PC-3 (cell line): ENCODE data around the gene RCHY1.

ENCODE experiments used
- CTCF ChIP-seq: fragments of 300-600 bp; sonication (generic); conservative IDR thresholded peaks from 2 replicates; pipeline ENCODE4 v1.5.1; 2017; ENCODE audit warnings: antibody characterized with exemption, low read depth, mild to moderate bottlenecking, low read length
- EZH2 ChIP-seq: fragments of 300-600 bp; sonication (generic); IDR thresholded peaks from one replicate; pipeline ENCODE4 v1.6.1; 2017; ENCODE audit warnings: antibody characterized with exemption, mild to moderate bottlenecking, low read length; ENCODE audit not compliant: unreplicated experiment
- EZH2phosphoT487 ChIP-seq: fragments of 300-600 bp; sonication (generic); IDR thresholded peaks from 2 replicates; pipeline ENCODE4 v1.6.1; 2018; ENCODE audit warnings: mild to moderate bottlenecking, antibody characterized with exemption, low read length, borderline replicate concordance

DNA sequence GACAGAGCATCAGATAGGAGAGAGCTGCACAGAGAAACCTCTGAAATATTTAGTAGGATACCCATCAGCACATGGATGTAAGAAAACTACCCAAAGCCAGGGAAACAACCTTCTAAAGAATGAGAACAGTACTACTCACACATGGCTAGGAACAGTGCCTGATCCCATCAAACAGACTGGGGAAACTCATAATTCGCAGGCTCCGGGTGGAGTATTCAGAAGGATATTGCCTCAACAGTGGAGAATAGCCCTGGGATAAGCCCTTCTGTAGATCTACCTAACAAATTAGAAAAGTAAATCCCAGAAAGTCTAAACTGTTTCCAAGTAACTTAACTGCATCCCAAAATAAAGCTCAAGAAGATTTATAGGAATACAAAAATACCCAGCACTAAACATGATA lies 17.8 kb downstream of the RCHY1 start:
- TF ChIP-seq CTCF, result no peak
- TF ChIP-seq EZH2phosphoT487, result no peak
- no peak for TF ChIP-seq EZH2
